Keratinocyte (primary cell): ENCODE results near the gene VPS35L. TPM values are rescaled to one million over a fixed set of nuclear protein-coding genes. Genes with fewer than 3 reads are reported as not detected.

Experiments
- DNase-seq: peaks from one replicate; pipeline ENCODE4 v3.0.0-alpha.2; 2011; ENCODE audit warnings: low read depth, missing footprints, low spot score
- FAIRE-seq: peaks from 2 replicates; lab custom pipeline; 2011; peaks lifted over from hg19 to GRCh38; lab: Jason Lieb, UNC
- H2AFZ ChIP-seq: 2 replicates; pipeline ENCODE4 v1.6.0; 2012; ENCODE audit warnings: low read length, control low read depth, inconsistent platforms; ENCODE audit not compliant: control insufficient read depth
- H3K27ac ChIP-seq: 2 replicates; pipeline ENCODE4 v1.5.1; 2011; ENCODE audit warnings: low read length; ENCODE audit not compliant: control insufficient read depth, insufficient read depth
- H3K27me3 ChIP-seq: 3 replicates; pipeline ENCODE4 v1.6.0; 2011; ENCODE audit warnings: low read length; ENCODE audit not compliant: control insufficient read depth, insufficient read depth; ENCODE audit errors: extremely low read depth
- H3K36me3 ChIP-seq, 2 experiments: 2 replicates in 1 of 2; 3 replicates in 1 of 2; pipeline ENCODE4 v1.5.1; 2011; ENCODE audit warnings: low read length in 2 of 2, mild to moderate bottlenecking in 1 of 2; ENCODE audit not compliant: control insufficient read depth in 2 of 2, insufficient read depth in 2 of 2; ENCODE audit errors: extremely low read depth in 1 of 2
- H3K4me1 ChIP-seq: 3 replicates; pipeline ENCODE4 v1.5.1; 2011; ENCODE audit warnings: low read length; ENCODE audit not compliant: control insufficient read depth, insufficient read depth; ENCODE audit errors: extremely low read depth
- H3K4me2 ChIP-seq: 3 replicates; pipeline ENCODE4 v1.6.0; 2011; ENCODE audit warnings: low read depth, low read length; ENCODE audit not compliant: control insufficient read depth, insufficient read depth; ENCODE audit errors: extremely low read depth
- H3K4me3 ChIP-seq, 3 experiments: fragments of 200-600 bp in 1 of 3; sonication (generic) in 1 of 3; 2 replicates in 2 of 3; 3 replicates in 1 of 3; pipeline ENCODE4 v1.5.1; 2011 to 2016; ENCODE audit warnings: low read length in 3 of 3, mild to moderate bottlenecking in 3 of 3, control low read depth in 2 of 3, inconsistent platforms in 1 of 3, low read depth in 1 of 3, mixed read lengths in 1 of 3, mixed run types in 1 of 3, moderate library complexity in 1 of 3; ENCODE audit not compliant: control insufficient read depth in 2 of 3, insufficient read depth in 2 of 3; ENCODE audit errors: extremely low read depth in 1 of 3
- H3K79me2 ChIP-seq: 2 replicates; pipeline ENCODE4 v1.6.0; 2012; ENCODE audit warnings: low read length; ENCODE audit not compliant: control insufficient read depth, insufficient read depth
- H3K9ac ChIP-seq: 3 replicates; pipeline ENCODE4 v1.6.0; 2011; ENCODE audit warnings: low read length; ENCODE audit not compliant: control insufficient read depth, insufficient read depth; ENCODE audit errors: extremely low read depth
- H3K9me1 ChIP-seq: 3 replicates; pipeline ENCODE4 v1.6.0; 2011; ENCODE audit warnings: low read length; ENCODE audit not compliant: control insufficient read depth, insufficient read depth; ENCODE audit errors: extremely low read depth
- H3K9me3 ChIP-seq: 2 replicates; pipeline ENCODE4 v1.5.1; 2012; ENCODE audit warnings: low read depth, low read length; ENCODE audit not compliant: control insufficient read depth
- H4K20me1 ChIP-seq: 3 replicates; pipeline ENCODE4 v1.6.0; 2011; ENCODE audit warnings: low read length; ENCODE audit not compliant: control insufficient read depth, insufficient read depth; ENCODE audit errors: extremely low read depth
- EZH2 ChIP-seq: IDR thresholded peaks from one replicate; pipeline ENCODE4 v1.6.1; 2012; ENCODE audit warnings: inconsistent platforms, mild to moderate bottlenecking, low read length, moderate library complexity
- dilution Hi-C: fragments of 300-500 bp; cut with MboI; formaldehyde crosslinking; loops from one replicate; pipeline ENCODE4 v1.7.0; 2020; ENCODE audit warnings: low sequenced_read_pairs; ENCODE audit not compliant: extremely low pct_ligation_motif_present
- polyA plus RNA-seq, 5 experiments: library from polyadenylated mRNA; depleted of rRNA in 3 of 5; stranded (reverse) in 3 of 5; stranded (forward) in 1 of 5; unstranded in 1 of 5; fragments of >200 nt; gene quantifications; 1 replicate in 1 of 5; 2 replicates in 3 of 5; 3 replicates in 1 of 5; pipeline versions ENCODE4 v1.2.1 to v1.2.3, GENCODE V29; 2011 to 2012; ENCODE audit warnings: missing spikeins in 2 of 5, low read depth in 1 of 5, low replicate concordance in 1 of 5
- TF ChIP-seq, protein P1 (sequence below), 3 experiments: IDR thresholded peaks in 1 of 3; conservative IDR thresholded peaks in 1 of 3; optimal IDR thresholded peaks in 1 of 3; 2 replicates in 2 of 3; 3 replicates in 1 of 3; pipeline versions ENCODE3 to v1.5.1; 2011; ENCODE audit warnings: low read length in 3 of 3, mild to moderate bottlenecking in 3 of 3, moderate library complexity in 2 of 3, control low read depth in 1 of 3, inconsistent platforms in 1 of 3; ENCODE audit not compliant: insufficient read depth in 2 of 3; ENCODE audit errors: extremely low read depth in 1 of 3

The VPS35L gene
- polyA plus RNA-seq, 1 donor (not counting 4 experiments of a cell fraction or from before 2014, with no cell fraction given) = 22.1 TPM

- dilution Hi-C loops = no loop called here
- TF ChIP-seq, protein P1, sequence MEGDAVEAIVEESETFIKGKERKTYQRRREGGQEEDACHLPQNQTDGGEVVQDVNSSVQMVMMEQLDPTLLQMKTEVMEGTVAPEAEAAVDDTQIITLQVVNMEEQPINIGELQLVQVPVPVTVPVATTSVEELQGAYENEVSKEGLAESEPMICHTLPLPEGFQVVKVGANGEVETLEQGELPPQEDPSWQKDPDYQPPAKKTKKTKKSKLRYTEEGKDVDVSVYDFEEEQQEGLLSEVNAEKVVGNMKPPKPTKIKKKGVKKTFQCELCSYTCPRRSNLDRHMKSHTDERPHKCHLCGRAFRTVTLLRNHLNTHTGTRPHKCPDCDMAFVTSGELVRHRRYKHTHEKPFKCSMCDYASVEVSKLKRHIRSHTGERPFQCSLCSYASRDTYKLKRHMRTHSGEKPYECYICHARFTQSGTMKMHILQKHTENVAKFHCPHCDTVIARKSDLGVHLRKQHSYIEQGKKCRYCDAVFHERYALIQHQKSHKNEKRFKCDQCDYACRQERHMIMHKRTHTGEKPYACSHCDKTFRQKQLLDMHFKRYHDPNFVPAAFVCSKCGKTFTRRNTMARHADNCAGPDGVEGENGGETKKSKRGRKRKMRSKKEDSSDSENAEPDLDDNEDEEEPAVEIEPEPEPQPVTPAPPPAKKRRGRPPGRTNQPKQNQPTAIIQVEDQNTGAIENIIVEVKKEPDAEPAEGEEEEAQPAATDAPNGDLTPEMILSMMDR (optimal IDR thresholded peaks at IDR 0.05 in 1 of 3, IDR thresholded peaks at IDR 0.05 in 1 of 3, conservative IDR thresholded peaks at IDR 0.05 in 1 of 3; ENCODE audit: extremely low read depth in 1 of 3, insufficient read depth in 2 of 3, low read length in 3 of 3) = no peak
- no peak for TF ChIP-seq EZH2
- Histone ChIP-seq H3K27me3 (no peaks in the 10 kb centered on the region), H3K9me1 (no peaks in the 10 kb centered on the region), H3K27ac (no peak overlapping the region), H3K9ac (no peak overlapping the region), H3K4me3 (no peak overlapping the region), H3K4me1 (no peaks in the 10 kb centered on the region), H3K79me2 (no peaks in the 10 kb centered on the region), H3K9me3 (no peaks in the 10 kb centered on the region), H4K20me1 (no peaks in the 10 kb centered on the region), H3K4me2 (no peak overlapping the region), H2AFZ (no peak overlapping the region), H3K36me3 (peaks cover 4 to 9% of the 10 kb centered on the region in 2 experiments)
- no peak for FAIRE-seq
- DNase-seq = no peak
Observed at GRCh38 chr16:19654147-19654546, 98.6 kb downstream of the VPS35L start.

DNA sequence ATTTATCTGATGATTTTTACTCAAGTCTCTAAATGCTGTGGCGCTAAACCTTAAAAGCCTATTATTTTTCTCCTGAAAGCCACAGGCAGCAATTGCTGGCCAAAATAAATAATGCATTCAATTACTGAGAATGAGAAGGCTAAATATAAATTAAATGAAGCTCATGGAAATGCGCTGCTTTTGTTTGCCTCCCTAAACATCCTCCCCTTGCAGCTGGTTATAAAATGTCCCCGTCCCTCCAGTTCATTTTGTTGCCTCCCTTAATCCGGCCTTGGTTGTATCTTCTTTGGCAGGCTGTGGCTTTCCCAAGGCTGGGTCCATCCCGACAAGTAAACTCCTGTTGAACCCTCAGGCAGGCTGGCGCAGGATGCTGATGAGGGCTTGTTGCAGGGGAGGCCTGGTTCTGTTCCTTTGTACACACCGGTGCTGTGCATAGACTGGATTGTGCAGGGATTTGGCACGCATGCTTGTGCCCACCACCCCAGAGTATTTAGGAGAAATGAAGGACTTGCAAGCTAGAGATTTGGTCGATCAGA lies 99.8 kb downstream of the VPS35L start:
- Histone ChIP-seq H3K27ac (no peak overlapping the region), H3K4me1 (no peaks in the 10 kb centered on the region), H3K79me2 (no peaks in the 10 kb centered on the region), H3K4me2 (no peak overlapping the region), H3K9ac (no peak overlapping the region), H3K4me3 (no peak overlapping the region), H3K9me3 (no peaks in the 10 kb centered on the region), H2AFZ (no peak overlapping the region), H4K20me1 (no peaks in the 10 kb centered on the region), H3K9me1 (no peaks in the 10 kb centered on the region), H3K27me3 (no peaks in the 10 kb centered on the region), H3K36me3 (peaks cover 4 to 9% of the 10 kb centered on the region in 2 experiments)
- TF ChIP-seq, protein P1 (optimal IDR thresholded peaks at IDR 0.05 in 1 of 3, IDR thresholded peaks at IDR 0.05 in 1 of 3, conservative IDR thresholded peaks at IDR 0.05 in 1 of 3; ENCODE audit: extremely low read depth in 1 of 3, insufficient read depth in 2 of 3, low read length in 3 of 3) = no peak
- TF ChIP-seq EZH2 = no peak
- no peak for DNase-seq
- dilution Hi-C loops = no loop called here
- no peak for FAIRE-seq
